ENCODE results near the gene GAGE2A.
"Not testable (repeated sequence)": the region's sequence is repeated elsewhere in the genome, so short reads cannot be mapped to it uniquely, and the experiment has no call there.

GRCh38 chrX:49541433-49541832, 47.9 kb upstream of the GAGE2A start, which contains the start of gene GAGE12D:
- not testable (repeated sequence) for TF ChIP-seq CTCF, POLR2A (IDR thresholded peaks at IDR 0.05)
